HG02610 (cell line): ENCODE measurements around the gene POLR2B.
"Not testable (repeated sequence)": the region's sequence is repeated elsewhere in the genome, so short reads cannot be mapped to it uniquely, and the experiment has no call there.

Experiments
- ATAC-seq: cut with Tn5 transposase; IDR thresholded peaks from one replicate; pipeline ENCODE4 v1.9.1; 2021; ENCODE audit warnings: mild to moderate bottlenecking, moderate library complexity; ENCODE audit not compliant: unreplicated experiment

The POLR2B gene

GRCh38 chr4:56986192-56986591 lies 7.5 kb downstream of the POLR2B start:
- no peak for ATAC-seq

- ATAC-seq, result no peak
These were observed 8.3 kb downstream of the POLR2B start for GRCh38 chr4:56986952-56987351.

GRCh38 chr4:56990109-56990905 lies 11.6 kb downstream of the POLR2B start:
- no peak for ATAC-seq

- no peak for ATAC-seq
These were observed 16.8 kb downstream of the POLR2B start for GRCh38 chr4:56995525-56995924.

- no peak for ATAC-seq
These were observed 21.1 kb downstream of the POLR2B start for GRCh38 chr4:56999751-57000150.

- no peak for ATAC-seq
These were observed 34.9 kb downstream of the POLR2B start for GRCh38 chr4:57013543-57014120.

GRCh38 chr4:57018980-57019379 lies 40.3 kb downstream of the POLR2B start:
- ATAC-seq, result no peak

GRCh38 chr4:57020467-57021101 lies 41.9 kb downstream of the POLR2B start:
- ATAC-seq, result no peak

- ATAC-seq, result no peak
These were observed 44.4 kb downstream of the POLR2B start for GRCh38 chr4:57023104-57023503.

- ATAC-seq, result no peak
These were observed 55.8 kb downstream of the POLR2B start for GRCh38 chr4:57034520-57034919.

GRCh38 chr4:57037982-57038604 lies 59.4 kb downstream of the POLR2B start:
- ATAC-seq, result no peak

- ATAC-seq, result no peak
These were observed 60.6 kb downstream of the POLR2B start for GRCh38 chr4:57039345-57039744.

GRCh38 chr4:57040510-57040909 lies 61.8 kb downstream of the POLR2B start:
- ATAC-seq, result no peak

GRCh38 chr4:57041020-57041419 lies 62.3 kb downstream of the POLR2B start:
- ATAC-seq, result no peak

- no peak for ATAC-seq
These were observed 64.0 kb downstream of the POLR2B start for GRCh38 chr4:57042711-57043169.

GRCh38 chr4:57043347-57044251 lies 64.9 kb downstream of the POLR2B start:
- ATAC-seq, result no peak

- no peak for ATAC-seq
These were observed 65.6 kb downstream of the POLR2B start for GRCh38 chr4:57044279-57044678.

- ATAC-seq, result no peak
These were observed 66.3 kb downstream of the POLR2B start for GRCh38 chr4:57044996-57045395.

GRCh38 chr4:57047046-57047445 lies 68.3 kb downstream of the POLR2B start:
- not testable (repeated sequence) for ATAC-seq

- ATAC-seq, result no peak
These were observed 70.1 kb downstream of the POLR2B start for GRCh38 chr4:57048590-57049304.
